ENCODE data around the gene ANK2. TPM values are rescaled to one million over a fixed set of nuclear protein-coding genes. Genes with fewer than 3 reads are reported as not detected.
A peak's percentile ranks its signal among the peaks of the same experiment; 100 is the strongest.

ANK2 gene
- total RNA-seq, 4 donors from 2014 or later = 74.2 to 127 (median 87.5) TPM

GRCh38 chr4:113405874-113406722, 356.6 kb downstream of the ANK2 start:
- Histone ChIP-seq H3K36me3 (no peaks in the 10 kb centered on the region), H3K27me3 (no peaks in the 10 kb centered on the region), H3K4me1 (peaks cover 0 to 13% of the 10 kb centered on the region in 2 donors), H3K27ac (peak overlapping the region in 2 of 4 donors; percentile 15 to 69), H3K9me3 (no peaks in the 10 kb centered on the region), H3K4me3 (peak overlapping the region in 1 of 4 donors; percentile 25)
- in situ Hi-C loops (cut with MboI; ENCODE audit: low sequenced_read_pairs in 4 of 4) (loop anchor here in 2 of 4 donors (10.0 kb wide), 3 partner anchors 139 to 369 kb away; partner anchors contain the start of gene CAMK2D (in 1 of the 2)), intact Hi-C loops (cut with DNase I; ENCODE audit: low total_unique reads) (no loop called here)
- DNase-seq = no peak
- TF ChIP-seq POLR2A (IDR thresholded peaks at IDR 0.05) (no peak), CTCF (IDR thresholded peaks at IDR 0.05 in 4 of 5, conservative IDR thresholded peaks at IDR 0.05 in 1 of 5) (no peak)
- peak in 1 of 2 donors; percentile 43 for ATAC-seq

- in situ Hi-C loops (cut with MboI; ENCODE audit: low sequenced_read_pairs in 4 of 4) = loop anchor here in 2 of 4 donors (10.0 kb wide), 3 partner anchors 138 to 368 kb away; partner anchors contain the start of gene CAMK2D (in 1 of the 2)
- Histone ChIP-seq H3K4me3 (peak overlapping the region in 3 of 4 donors; percentile 15 to 28 (median 25)), H3K36me3 (no peaks in the 10 kb centered on the region), H3K4me1 (peaks cover 0 to 13% of the 10 kb centered on the region in 2 donors), H3K27ac (peak overlapping the region in 3 of 4 donors; percentile 15 to 69 (median 26)), H3K9me3 (no peaks in the 10 kb centered on the region), H3K27me3 (no peaks in the 10 kb centered on the region)
- DNase-seq = peak in 1 of 2 donors; percentile 16
- peak; percentile 72 to 89 for ATAC-seq
- intact Hi-C loops (cut with DNase I; ENCODE audit: low total_unique reads) = no loop called here
- no peak for TF ChIP-seq CTCF (IDR thresholded peaks at IDR 0.05 in 4 of 5, conservative IDR thresholded peaks at IDR 0.05 in 1 of 5)
- no peak for TF ChIP-seq POLR2A (IDR thresholded peaks at IDR 0.05)
Observed at GRCh38 chr4:113406723-113407016, 357.2 kb downstream of the ANK2 start.

- no peak overlapping the region for H3K4me3 ChIP-seq
- TF ChIP-seq CTCF (IDR thresholded peaks at IDR 0.05 in 4 of 5, conservative IDR thresholded peaks at IDR 0.05 in 1 of 5) = no peak
- no peak for TF ChIP-seq POLR2A (IDR thresholded peaks at IDR 0.05)
- H3K4me1 ChIP-seq = peaks cover 0 to 13% of the 10 kb centered on the region in 2 donors
- ATAC-seq (no peak), DNase-seq (no peak)
- H3K27me3 ChIP-seq = no peaks in the 10 kb centered on the region
- in situ Hi-C loops (cut with MboI; ENCODE audit: low sequenced_read_pairs in 4 of 4) = loop anchor here in 2 of 4 donors (10.0 kb wide), 3 partner anchors 137 to 367 kb away; partner anchors contain the start of gene CAMK2D (in 1 of the 2)
- no peaks in the 10 kb centered on the region for H3K9me3 ChIP-seq
- no peaks in the 10 kb centered on the region for H3K36me3 ChIP-seq
- peak overlapping the region in 1 of 4 donors; percentile 69 for H3K27ac ChIP-seq
- intact Hi-C loops (cut with DNase I; ENCODE audit: low total_unique reads) = no loop called here
Observed at GRCh38 chr4:113407409-113407808, 358.0 kb downstream of the ANK2 start.

GRCh38 chr4:113409181-113409580, 359.7 kb downstream of the ANK2 start:
- no peak overlapping the region for H3K27ac ChIP-seq
- ATAC-seq (no peak), DNase-seq (no peak)
- no peak for TF ChIP-seq POLR2A (IDR thresholded peaks at IDR 0.05)
- no peak for TF ChIP-seq CTCF (IDR thresholded peaks at IDR 0.05 in 4 of 5, conservative IDR thresholded peaks at IDR 0.05 in 1 of 5)
- no peak overlapping the region for H3K4me3 ChIP-seq
- no peaks in the 10 kb centered on the region for H3K9me3 ChIP-seq
- H3K4me1 ChIP-seq = peaks cover 0 to 13% of the 10 kb centered on the region in 2 donors
- H3K27me3 ChIP-seq = no peaks in the 10 kb centered on the region
- intact Hi-C loops (cut with DNase I; ENCODE audit: low total_unique reads) (no loop called here), in situ Hi-C loops (cut with MboI; ENCODE audit: low sequenced_read_pairs in 4 of 4) (loop anchor here in 2 of 4 donors (10.0 kb wide), 3 partner anchors 136 to 366 kb away; partner anchors contain the start of gene CAMK2D (in 1 of the 2))
- no peaks in the 10 kb centered on the region for H3K36me3 ChIP-seq
